T-helper 2 cell (primary cell): Measurements from ENCODE around the gene YTHDC2.

Experiments
- DNase-seq, 5 experiments: peaks; one replicate each; pipeline versions ENCODE4 v3.0.0 to v3.0.0-alpha.2; 2012 to 2022
- total RNA-seq, 2 donors: gene quantifications; one replicate each; lab custom pipeline; 2026; lab: John Stamatoyannopoulos, UW

YTHDC2 gene
- total RNA-seq, result 85.1 to 89.6 reads per million in 2 donors

DNA sequence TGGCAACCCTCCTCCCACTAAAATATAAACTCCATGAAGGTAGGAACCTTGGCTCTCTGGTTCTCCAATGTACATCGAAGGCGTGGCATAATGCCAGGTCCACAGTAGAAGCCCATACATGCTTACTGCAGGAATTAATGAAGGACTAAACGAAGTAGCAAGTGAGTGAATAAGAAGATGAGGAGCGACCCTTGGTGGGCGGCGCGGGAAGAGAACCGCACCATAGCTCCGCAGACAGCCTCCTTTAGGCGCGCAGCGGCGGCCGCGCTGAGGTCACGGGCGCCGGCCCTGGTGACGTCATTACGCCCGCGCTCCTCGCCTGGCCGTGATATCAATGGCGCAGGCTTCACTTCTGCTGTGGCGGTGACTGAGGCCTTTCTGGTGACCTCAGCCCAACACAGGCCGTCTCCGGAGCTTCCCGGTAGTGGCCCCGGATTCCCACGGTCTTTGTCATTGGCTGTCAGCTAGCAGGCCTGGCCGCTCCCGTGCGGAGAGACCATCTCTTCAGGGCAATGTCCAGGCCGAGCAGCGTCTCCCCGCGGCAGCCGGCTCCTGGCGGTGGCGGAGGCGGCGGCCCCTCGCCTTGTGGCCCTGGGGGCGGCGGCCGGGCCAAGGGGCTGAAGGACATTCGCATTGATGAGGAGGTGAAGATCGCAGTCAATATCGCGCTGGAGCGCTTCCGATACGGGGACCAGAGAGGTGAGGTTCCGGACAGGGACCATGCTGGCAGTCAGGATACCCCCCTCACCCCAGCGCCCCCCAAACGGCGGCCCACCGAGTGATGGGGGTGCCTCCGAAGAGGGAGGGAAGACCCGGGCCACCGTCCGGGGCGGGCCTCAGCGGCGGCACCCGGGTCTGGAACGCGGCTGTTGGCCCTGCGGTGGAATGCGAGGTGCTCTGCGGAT, at the start of gene YTHDC2:
Gene YTHDC2 (plus strand): TSS at position 311 of the 905 bp plus-strand sequence. CDS start 202 bp downstream, at position 513.
- DNase-seq, result peak; percentile 64 to 93 (median 84)

- DNase-seq, result no peak
These were observed 39.3 kb upstream of the YTHDC2 start for GRCh38 chr5:113474100-113474728.

DNA sequence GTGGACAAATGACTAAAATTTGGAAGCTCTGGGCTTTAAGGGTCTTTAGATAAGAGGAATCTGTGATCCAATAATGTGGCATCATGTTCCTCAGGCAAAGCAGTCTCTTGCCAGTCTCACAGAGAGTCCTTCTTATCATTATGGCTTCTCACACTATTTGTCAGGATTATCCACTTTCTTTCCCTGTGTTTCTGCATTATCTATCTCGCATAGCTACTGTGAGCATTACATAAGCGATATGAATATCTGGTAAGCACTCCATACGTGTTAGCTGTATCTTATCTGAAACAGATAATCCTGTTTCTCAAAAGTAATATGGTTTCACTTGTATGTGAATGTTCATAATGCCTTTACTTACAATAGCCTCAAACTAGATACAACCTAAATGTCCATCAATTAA, 34.8 kb upstream of the YTHDC2 start:
- no peak for DNase-seq

DNA sequence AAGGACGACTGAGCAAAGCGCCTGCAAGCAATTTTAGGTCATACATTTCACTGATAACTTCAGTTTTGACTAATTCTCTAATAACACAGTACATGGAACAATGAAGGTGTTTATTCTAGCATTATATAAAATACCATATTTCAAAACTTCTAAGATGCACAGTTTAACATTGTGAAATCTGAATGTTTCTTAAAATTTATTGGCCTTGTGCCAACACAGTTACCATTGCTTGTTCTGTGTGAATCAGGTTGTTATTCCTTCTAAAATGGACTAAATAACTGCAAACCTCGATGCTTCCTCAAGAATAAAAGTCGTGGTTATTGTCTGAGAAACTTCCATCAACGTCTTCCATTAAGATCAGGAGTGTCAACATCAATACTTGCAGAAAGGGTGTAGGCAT, 33.3 kb upstream of the YTHDC2 start:
- no peak for DNase-seq

- DNase-seq, result no peak
These were observed 26.1 kb upstream of the YTHDC2 start for GRCh38 chr5:113487416-113487780.

DNA sequence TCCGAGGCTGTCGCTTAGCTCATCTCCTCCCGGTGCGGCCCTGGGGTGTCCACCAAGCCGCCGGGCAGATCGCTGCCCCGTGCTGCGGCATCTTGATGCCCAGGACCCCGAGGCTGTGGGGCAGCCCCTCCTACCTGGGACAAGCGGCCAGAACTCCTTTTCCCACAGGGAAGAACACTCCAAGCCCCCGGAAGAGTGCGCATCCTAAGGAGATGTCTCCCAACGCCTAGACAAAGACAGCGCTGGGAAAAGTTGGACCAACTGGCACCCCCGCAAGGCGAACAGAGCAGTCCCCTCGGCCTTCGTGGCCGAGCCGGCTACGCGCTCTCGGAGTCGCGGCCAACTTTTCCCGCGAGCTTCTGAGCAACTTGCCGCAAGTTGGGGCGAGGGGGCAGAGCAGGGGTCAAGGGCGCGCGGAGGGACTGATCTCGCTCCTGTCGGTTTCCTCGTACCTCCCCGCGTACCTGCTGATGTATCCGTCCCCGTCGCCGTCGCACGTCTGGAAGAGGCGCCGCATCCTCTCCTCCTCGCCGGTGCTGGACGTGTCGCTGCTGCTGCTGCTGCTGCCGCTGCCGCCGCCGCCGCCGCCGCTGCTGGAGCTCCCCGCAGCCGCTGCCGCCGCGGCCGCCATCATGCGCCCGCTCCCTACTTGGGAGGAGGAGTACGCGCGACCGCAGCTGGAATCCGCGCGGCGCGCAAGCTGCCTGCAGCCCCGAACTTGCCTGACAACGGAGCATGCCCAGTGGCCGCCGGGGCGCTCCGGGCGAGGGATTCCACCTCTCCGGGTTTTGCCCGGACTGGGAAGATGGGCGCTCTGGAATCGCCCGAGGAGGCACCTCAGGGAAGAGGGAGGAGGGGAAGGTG, 25.5 kb upstream of the YTHDC2 start, which contains the start of gene MCC:
Gene MCC (minus strand): TSS at position 673 of the 864 bp plus-strand sequence.
- DNase-seq, result peak in 4 of 5 experiments; percentile 16 to 52 (median 16)

DNA sequence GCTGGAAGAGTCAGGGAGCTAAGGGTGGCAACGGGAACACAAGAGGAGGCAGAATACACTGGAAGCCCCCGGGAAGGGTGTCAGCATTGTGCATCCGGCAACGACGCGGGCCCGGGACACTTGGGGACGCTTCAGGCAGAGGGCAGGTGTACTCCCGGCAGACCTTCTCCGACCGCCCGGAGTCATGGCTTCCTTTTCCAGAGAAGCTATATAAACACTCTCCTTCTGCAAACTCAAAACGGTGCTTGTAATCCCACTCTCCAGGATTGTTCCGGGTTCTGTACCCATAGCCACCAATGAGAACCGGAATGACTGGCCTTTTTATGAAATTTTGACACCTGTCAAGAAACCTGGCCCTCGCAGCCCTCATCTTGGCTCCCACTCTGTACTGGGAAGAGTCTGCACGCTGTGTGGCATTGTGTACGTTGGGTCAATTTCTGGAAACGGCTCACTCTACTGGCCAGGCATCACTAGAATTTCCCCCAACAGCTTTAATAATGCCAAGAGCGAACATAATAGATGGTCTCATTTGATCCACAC, 24.8 kb upstream of the YTHDC2 start:
- no peak for DNase-seq

DNA sequence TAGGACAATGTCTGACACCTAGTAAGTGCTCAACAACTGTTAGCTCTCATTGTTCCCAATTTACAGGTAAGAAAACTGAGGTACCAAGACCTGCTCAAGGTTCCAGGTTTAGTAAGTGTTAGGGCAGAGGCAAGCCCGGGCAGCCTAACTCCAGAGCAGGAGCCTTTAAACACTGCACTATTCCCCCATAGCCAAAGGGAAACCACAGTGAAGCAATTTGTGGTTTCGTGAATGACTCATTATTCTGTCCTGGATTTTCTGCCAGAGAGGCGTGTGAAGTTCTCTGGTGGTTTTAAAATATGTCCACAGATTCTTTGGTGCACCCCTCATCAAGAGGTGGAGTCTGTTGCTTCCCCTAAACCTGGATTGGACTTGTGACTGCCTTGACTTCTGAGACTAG, 24.2 kb upstream of the YTHDC2 start:
- DNase-seq, result peak in 2 of 5 experiments; percentile 46

DNA sequence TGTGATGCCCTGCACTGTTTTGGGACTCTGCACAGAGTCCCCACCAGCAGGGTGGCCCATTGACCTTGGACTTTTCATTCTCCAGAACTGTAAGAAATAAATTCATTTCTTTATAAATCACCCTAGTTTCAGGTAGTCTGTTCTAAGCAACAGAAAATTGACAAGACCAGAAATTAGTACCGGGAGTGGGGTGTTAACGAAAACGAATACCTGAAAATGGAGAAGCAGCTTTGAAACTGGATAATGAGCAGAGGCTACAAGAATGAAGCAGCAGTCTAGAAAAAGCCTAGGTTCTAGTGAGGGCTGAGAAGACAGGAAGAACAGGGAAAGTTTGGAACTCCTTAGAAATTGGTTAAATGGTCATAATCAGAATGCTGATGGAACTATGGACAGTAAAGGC, 23.2 kb upstream of the YTHDC2 start:
- DNase-seq, result no peak

DNA sequence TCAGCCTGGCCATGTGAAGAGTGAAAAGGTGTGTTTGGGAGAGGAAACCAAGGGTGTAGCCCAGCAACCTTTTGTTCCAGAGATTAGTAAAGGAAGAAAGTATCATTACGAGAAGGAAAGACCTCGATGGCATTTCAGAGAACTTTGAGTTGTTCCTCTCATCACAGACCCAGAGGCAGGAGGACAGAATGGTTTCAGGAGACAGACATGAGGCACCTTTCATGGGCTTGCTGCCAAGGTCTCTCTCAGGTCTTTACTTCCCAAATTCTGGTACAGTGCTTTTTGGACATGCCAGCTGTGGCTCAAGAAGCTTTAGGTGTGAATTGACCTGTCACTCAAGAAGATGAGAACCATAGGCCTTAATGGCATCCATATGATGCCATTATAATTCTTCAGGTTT, 22.5 kb upstream of the YTHDC2 start:
- no peak for DNase-seq

DNA sequence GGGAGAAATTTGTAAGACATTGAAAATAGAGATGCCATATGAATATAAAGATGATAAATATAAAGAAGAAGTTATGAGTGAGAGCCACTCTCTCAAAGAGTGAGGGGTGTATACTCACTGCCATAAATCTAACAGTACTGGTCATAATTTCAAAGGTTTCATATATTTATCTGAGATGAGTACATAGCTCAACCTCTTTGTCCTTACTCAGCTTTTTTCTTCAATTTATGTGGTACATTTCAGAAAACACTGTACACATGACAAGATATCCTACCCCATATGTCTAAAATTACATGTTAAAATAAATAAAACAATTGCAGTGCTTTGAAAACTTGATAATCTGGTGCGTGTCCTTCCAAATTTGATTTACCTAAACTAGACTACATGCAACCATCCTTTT, 20.0 kb upstream of the YTHDC2 start:
- no peak for DNase-seq

- DNase-seq, result no peak
These were observed 18.1 kb upstream of the YTHDC2 start for GRCh38 chr5:113495422-113495841.

- no peak for DNase-seq
These were observed 11.4 kb upstream of the YTHDC2 start for GRCh38 chr5:113502073-113502472.

DNA sequence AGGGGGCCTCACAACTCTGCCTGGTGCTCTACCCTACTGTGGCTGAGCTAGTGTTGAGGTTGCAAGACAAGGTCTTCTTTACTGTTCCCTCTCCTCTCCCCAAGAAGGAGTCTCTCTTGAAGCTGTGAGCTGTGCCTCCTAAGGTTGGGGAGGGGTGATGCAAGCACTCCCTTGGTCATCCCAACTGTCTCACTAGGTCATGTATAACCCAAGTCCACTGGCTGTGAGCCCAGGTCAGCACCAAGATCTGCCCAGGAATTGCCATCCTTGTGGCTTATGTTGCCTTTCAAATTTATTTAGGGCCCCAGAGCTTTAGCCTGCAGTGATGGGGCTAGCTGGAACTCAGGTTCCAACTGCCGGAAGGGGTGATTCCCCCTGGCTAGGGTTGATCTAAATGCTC, 10.3 kb upstream of the YTHDC2 start:
- DNase-seq, result no peak

- no peak for DNase-seq
These were observed 8.3 kb upstream of the YTHDC2 start for GRCh38 chr5:113505181-113505580.

GRCh38 chr5:113507601-113508000, 5.9 kb upstream of the YTHDC2 start:
- peak in 1 of 5 experiments; percentile 45 for DNase-seq

DNA sequence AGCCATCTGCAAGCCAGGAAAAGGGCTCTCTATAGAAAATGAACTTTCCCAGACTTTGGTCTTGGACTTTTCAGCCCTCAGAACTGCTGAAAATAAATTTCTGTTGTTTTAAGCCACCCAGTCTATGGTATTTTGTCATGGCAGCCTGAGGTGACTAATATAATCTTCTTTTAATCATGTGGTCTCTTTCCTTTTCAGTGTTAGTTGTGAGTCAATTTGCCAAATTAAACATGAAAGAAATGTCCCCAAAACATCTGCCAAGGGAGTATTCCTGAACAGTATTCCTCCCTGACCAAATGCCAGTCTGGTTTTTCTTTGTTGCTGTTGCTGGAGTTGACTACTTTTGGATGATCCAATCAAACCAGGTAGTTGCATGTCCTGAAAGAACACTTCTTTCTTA, 4.7 kb upstream of the YTHDC2 start:
- DNase-seq, result no peak

DNA sequence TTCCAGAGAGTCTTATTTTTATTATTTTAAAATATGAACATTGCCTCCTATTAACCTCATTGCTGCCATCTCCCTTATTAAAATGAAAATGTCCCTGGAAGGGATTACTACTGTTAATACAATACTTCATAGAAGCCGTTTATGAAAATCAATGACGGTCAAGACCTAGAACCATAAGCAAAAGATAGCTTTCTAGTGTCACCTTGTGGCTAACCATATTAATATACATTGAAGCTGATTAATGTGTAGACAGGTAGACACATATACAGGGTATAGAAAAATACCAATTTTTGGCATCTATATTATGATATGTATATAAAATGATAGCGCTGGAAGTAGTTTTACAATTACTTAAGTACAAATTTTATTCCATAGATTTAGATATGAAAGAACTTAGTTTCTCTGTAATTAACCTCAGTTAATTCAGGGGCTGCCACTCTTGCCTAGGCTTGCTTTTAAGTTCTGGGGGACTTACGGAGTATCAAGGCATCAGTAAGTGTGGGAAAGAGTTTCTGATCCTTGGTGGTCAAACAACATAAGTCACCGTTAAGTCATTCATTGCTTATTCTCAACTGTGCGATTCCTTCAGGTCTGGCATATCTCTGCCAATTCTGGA, 2.5 kb upstream of the YTHDC2 start:
- DNase-seq, result peak in 1 of 5 experiments; percentile 32

- no peak for DNase-seq
These were observed 1.2 kb upstream of the YTHDC2 start for GRCh38 chr5:113512341-113512740.

DNA sequence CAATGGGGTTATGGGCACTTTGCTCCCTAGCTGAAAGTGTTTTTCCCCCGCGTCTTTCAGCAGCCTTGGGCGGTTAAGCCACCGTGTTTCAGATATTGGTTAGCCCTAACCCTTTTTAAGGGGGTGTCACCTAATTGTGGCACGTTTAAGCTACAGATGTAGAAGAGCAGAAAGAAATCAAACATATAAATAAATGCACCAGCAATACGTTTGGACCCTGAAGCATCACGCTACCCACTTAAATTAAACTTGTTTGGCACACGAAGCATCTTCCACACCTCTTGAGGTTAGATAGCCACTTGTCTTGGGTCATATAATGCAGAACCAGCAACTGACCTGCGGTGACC, 768 bp downstream of the YTHDC2 start:
- no peak for DNase-seq

- DNase-seq, result no peak
These were observed 5.4 kb downstream of the YTHDC2 start for GRCh38 chr5:113518884-113519283.

- no peak for DNase-seq
These were observed 5.9 kb downstream of the YTHDC2 start for GRCh38 chr5:113519412-113519811.
